Common myeloid progenitor, CD34-positive (primary cell): ENCODE data around the gene WWOX.

Experiments
- CTCF ChIA-PET: fragments of 350-600 bp; sonication (Branson Sonifier 250); formaldehyde crosslinking; loops from one replicate; lab custom pipeline; 2021; ENCODE audit warnings: antibody characterized with exemption; lab: Charles Lee
- POLR2A ChIA-PET: fragments of 350-600 bp; sonication (Branson Sonifier 250); formaldehyde crosslinking; loops from one replicate; lab custom pipeline; 2021; ENCODE audit warnings: antibody characterized with exemption; lab: Charles Lee
- DNase-seq, 3 donors: peaks; one replicate each; pipeline versions ENCODE4 v3.0.0 to v3.0.0-alpha.2; 2013
- H3K27ac ChIP-seq, 2 experiments: 1 replicate in 1 of 2; 2 replicates in 1 of 2; pipeline ENCODE4 v1.7.0; 2013; ENCODE audit warnings: inconsistent platforms in 2 of 2, low read length in 2 of 2, mild to moderate bottlenecking in 2 of 2, low read depth in 1 of 2, moderate library complexity in 1 of 2; ENCODE audit not compliant: severe bottlenecking in 2 of 2, insufficient read depth in 1 of 2, poor library complexity in 1 of 2
- H3K27me3 ChIP-seq, 5 experiments: replicated peaks in 2 of 5; 1 replicate in 3 of 5; 2 replicates in 2 of 5; pipeline versions ENCODE4 v1.6.1 to v1.7.0; 2013; ENCODE audit warnings: low read length in 4 of 5, mild to moderate bottlenecking in 2 of 5, moderate library complexity in 2 of 5, inconsistent platforms in 1 of 5; ENCODE audit not compliant: insufficient read depth in 5 of 5, control insufficient read depth in 4 of 5
- H3K36me3 ChIP-seq, 4 experiments: 1 replicate in 2 of 4; 2 replicates in 2 of 4; pipeline versions ENCODE4 v1.6.1 to v1.7.0; 2013; ENCODE audit warnings: low read length in 3 of 4, control low read depth in 1 of 4, mild to moderate bottlenecking in 1 of 4; ENCODE audit not compliant: control insufficient read depth in 4 of 4, insufficient read depth in 4 of 4
- H3K4me1 ChIP-seq, 4 experiments: 1 replicate in 3 of 4; 2 replicates in 1 of 4; pipeline versions ENCODE4 v1.6.1 to v1.7.1; 2013; ENCODE audit warnings: low read length in 3 of 4, mild to moderate bottlenecking in 3 of 4, control low read depth in 1 of 4, inconsistent platforms in 1 of 4, moderate library complexity in 1 of 4; ENCODE audit not compliant: control insufficient read depth in 4 of 4, insufficient read depth in 4 of 4; ENCODE audit errors: control extremely low read depth in 1 of 4
- H3K4me3 ChIP-seq, 7 experiments: 1 replicate in 4 of 7; 2 replicates in 3 of 7; pipeline versions ENCODE4 v1.5.1 to v1.7.0; 2013; ENCODE audit warnings: mild to moderate bottlenecking in 7 of 7, low read length in 6 of 7, moderate library complexity in 6 of 7, inconsistent platforms in 2 of 7, low read depth in 2 of 7, control low read depth in 1 of 7; ENCODE audit not compliant: insufficient read depth in 4 of 7, control insufficient read depth in 1 of 7; ENCODE audit errors: extremely low read depth in 1 of 7
- H3K9me3 ChIP-seq, 5 experiments: 1 replicate in 4 of 5; 2 replicates in 1 of 5; pipeline versions ENCODE4 v1.6.1 to v1.7.1; 2013; ENCODE audit warnings: low read length in 4 of 5, mild to moderate bottlenecking in 2 of 5, inconsistent platforms in 1 of 5, low read depth in 1 of 5, moderate library complexity in 1 of 5; ENCODE audit not compliant: control insufficient read depth in 4 of 5, insufficient read depth in 2 of 5; ENCODE audit errors: control extremely low read depth in 1 of 5
- WGBS: methylation state at CpG from one replicate; pipeline ENCODE4 v1.1.5; 2013; ENCODE audit not compliant: insufficient coverage; 5-methylcytosine and 5-hydroxymethylcytosine counted together

Gene WWOX

DNA sequence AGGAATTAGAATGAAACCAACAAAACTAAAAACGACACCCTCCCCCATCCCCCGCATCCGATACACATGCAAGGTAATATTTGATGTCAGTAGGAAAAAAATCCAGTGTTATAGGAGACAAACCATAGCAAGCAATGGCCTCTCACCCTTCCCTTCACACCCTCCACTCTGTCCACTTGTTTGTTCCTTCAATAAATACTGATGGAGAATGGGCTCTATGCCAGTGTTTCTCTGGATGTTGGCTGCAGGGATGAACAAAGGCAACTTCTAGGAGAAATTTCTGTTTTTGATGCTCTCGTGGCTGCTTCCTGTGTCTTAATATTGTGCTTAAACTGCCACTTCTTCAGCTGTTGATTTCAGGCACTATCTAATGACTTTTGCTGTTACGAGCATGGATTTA, 98.8 kb downstream of the WWOX start:
- Histone ChIP-seq H3K36me3 (no peaks in the 10 kb centered on the region), H3K4me3 (no peak overlapping the region), H3K9me3 (no peaks in the 10 kb centered on the region), H3K27ac (no peak overlapping the region), H3K27me3 (no peaks in the 10 kb centered on the region), H3K4me1 (peaks cover 0 to 4% (median 2%) of the 10 kb centered on the region in 4 experiments)
- 83% methylated on average over 1 of the region's 5 CpGs for WGBS
- DNase-seq, result no peak
- POLR2A ChIA-PET, result no interaction called here
- CTCF ChIA-PET, result no interaction called here

DNA sequence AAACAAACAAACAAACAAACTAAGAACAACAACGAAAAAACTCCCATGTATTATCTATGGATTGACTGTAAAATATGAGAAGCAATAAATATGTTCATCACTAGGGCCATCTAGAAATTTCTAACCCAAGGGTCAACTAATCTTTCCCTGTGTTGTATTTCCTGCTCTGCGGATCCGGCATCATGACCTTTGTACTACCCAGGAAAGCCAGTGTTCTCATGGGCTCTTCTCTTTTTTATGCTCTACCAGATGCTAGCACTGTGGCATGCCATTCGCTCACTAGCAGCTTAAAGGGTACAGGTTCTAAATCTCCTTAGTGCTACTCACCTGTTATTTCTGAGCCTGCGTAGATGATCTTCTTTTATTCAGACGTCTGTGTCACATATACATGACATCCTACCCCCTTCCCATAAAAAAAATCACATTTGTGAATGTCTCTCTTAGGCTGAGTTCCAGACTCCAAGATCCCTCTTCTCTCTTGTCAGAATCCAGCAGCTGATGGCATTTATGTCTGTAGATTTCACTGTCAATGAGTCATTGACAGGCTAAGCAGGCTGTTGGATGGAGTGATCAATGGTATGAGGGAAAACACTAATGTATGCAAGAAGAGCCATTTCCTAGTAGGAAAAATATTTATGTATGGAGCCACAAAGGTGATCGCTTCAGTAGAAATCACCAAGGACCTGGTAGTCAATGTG, 100.0 kb downstream of the WWOX start:
- Histone ChIP-seq H3K27me3 (no peaks in the 10 kb centered on the region), H3K36me3 (no peaks in the 10 kb centered on the region), H3K9me3 (no peaks in the 10 kb centered on the region), H3K4me1 (peaks cover 0 to 4% (median 2%) of the 10 kb centered on the region in 4 experiments), H3K27ac (no peak overlapping the region), H3K4me3 (no peak overlapping the region)
- no peak for DNase-seq
- ChIA-PET POLR2A (no interaction called here), CTCF (no interaction called here)
- 100% methylated on average over 5 of the region's 7 CpGs for WGBS

DNA sequence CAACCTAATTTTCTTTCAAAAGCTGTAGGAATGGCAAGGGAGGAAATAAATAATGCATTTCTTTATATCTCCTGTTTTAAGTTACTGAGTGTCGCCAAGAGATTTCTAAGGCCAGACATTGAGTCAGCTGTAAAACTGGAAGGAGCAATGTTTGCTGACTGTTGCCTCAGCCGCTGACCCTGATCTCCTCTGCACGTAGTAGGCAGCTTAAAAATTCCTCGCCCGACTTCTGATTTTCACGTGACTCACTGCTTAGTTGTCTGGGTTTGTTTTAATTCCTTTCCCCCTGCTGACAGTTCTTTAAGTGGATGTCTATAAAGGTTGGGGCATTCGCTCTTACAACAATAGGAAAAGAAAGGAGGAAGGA, 100.6 kb downstream of the WWOX start:
- DNase-seq, result no peak
- H3K4me1 ChIP-seq, result peaks cover 0 to 4% (median 2%) of the 10 kb centered on the region in 4 experiments
- H3K27ac ChIP-seq, result no peak overlapping the region
- H3K9me3 ChIP-seq, result no peaks in the 10 kb centered on the region
- H3K4me3 ChIP-seq, result no peak overlapping the region
- no peaks in the 10 kb centered on the region for H3K36me3 ChIP-seq
- H3K27me3 ChIP-seq, result no peaks in the 10 kb centered on the region
- POLR2A ChIA-PET, result no interaction called here
- 95% methylated on average over 4 of the region's 7 CpGs for WGBS
- CTCF ChIA-PET, result no interaction called here

DNA sequence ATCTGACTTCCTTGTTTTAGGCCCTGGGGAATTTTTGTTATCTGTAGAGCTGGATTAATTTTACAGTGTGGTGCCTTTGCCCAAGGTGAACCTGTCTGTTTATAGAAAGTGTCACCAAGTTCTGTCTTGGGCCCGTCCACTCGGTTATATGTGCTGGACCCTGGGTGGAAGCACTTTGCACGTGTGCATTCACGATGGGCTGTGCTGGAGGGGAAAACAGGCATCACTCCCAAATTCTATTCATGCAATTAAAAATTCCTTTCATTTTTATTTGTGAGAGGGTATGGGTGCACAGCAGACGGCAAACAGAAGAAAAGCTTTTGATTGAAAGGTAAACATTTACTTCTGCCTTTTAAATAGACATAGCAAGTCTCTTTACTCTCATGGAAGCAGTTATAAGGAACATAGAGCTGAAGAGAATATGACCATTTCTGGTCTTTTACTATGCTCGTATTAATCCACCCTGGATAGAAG, 101.2 kb downstream of the WWOX start:
- H3K4me3 ChIP-seq, result no peak overlapping the region
- CTCF ChIA-PET, result no interaction called here
- 100% methylated on average over 2 of the region's 6 CpGs for WGBS
- no peaks in the 10 kb centered on the region for H3K36me3 ChIP-seq
- no peaks in the 10 kb centered on the region for H3K27me3 ChIP-seq
- H3K27ac ChIP-seq, result no peak overlapping the region
- H3K9me3 ChIP-seq, result no peaks in the 10 kb centered on the region
- POLR2A ChIA-PET, result no interaction called here
- no peak for DNase-seq
- peaks cover 0 to 3% (median under 1%) of the 10 kb centered on the region in 4 experiments for H3K4me1 ChIP-seq

DNA sequence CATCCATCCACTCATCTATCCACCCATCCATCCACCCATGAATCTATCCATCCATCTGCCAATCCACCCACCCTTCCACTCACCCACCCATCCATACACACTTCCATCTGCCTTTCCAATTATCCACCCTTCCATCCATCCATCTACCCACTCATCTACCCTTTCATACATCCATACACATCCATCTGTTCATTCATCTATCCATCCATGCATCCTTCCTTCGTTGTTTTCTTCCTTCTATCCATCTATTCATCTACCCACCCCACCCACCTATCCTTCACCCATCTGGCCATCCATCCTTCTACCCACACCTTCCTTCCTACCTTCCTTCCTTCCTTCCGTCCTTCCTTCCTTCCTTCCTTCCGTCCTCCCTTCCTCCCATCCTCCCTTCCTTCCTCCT, 106.1 kb downstream of the WWOX start:
- no peak for DNase-seq
- Histone ChIP-seq H3K36me3 (no peaks in the 10 kb centered on the region), H3K4me1 (peaks cover 0 to 3% (median 2%) of the 10 kb centered on the region in 4 experiments), H3K27me3 (no peaks in the 10 kb centered on the region), H3K9me3 (no peaks in the 10 kb centered on the region), H3K27ac (no peak overlapping the region), H3K4me3 (no peak overlapping the region)
- 92% methylated on average over 3 of the region's 3 CpGs for WGBS
- CTCF ChIA-PET, result no interaction called here
- POLR2A ChIA-PET, result no interaction called here

DNA sequence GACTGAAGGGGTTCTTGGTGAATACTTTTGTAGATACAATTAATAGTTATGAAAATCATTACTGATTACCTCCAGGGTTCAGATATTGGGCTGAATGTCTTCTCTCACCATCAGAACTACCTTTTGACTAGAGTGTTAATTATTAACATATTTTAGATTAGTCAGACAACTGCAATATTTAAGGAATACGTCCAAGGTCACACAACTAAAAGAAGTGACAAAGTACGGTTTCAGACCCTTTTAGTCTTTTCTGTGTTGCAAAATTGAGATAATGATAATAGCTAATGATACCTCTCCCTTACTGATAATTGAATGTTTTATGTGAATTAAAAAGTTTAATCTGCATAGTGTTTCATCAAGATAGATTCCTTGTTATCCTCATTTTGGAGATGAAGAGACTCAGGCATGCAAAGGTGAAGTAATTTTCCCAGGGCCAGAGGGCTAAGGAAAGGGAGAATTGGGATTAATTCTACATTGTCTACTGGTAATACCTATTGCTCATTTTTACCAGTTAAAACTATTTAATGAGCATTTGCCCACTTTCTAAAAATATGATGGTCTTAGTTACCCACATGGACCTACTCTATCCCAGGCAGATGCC, 107.3 kb downstream of the WWOX start:
- WGBS, result no CpG with 5 or more reads among the region's 2 CpGs
- H3K4me3 ChIP-seq, result no peak overlapping the region
- no peaks in the 10 kb centered on the region for H3K9me3 ChIP-seq
- ChIA-PET POLR2A (no interaction called here), CTCF (no interaction called here)
- DNase-seq, result no peak
- no peaks in the 10 kb centered on the region for H3K27me3 ChIP-seq
- no peak overlapping the region for H3K27ac ChIP-seq
- H3K4me1 ChIP-seq, result peaks cover 0 to 4% (median 2%) of the 10 kb centered on the region in 4 experiments
- no peaks in the 10 kb centered on the region for H3K36me3 ChIP-seq

DNA sequence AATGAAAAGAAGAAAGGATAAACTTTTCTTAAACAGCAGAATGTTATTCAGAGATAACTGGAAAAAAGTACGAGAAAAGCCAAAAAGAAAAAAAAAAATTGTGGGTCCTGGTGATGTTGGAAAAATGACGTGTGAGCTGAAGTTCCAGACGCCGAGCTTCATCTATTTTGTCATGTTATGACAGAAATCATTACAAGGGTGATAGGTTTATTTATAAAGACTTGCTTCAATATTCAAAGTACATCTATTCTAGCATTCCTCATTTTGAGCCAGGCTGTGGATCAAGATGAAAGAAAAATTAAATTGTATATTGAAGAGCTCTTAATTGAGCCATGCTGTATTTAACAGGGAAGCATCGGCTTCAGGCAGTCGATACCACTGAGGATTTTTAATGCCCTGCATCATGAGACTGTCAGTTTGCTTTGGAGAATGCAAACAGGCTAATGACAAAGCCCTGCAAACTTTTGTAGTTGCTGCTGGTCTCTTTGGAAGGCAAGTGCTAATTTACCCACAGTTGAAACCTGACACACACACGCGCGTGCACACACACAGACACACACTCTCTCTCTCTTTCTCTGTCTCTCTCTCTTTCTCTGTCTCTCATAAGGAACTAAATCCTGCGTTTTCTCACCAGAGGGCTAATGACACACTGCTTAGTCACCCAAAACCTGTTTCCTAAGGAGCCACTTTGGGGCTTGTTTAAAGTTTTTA, 110.7 kb downstream of the WWOX start:
- CTCF ChIA-PET, result no interaction called here
- no peaks in the 10 kb centered on the region for H3K9me3 ChIP-seq
- no peak overlapping the region for H3K27ac ChIP-seq
- H3K4me3 ChIP-seq, result no peak overlapping the region
- no peaks in the 10 kb centered on the region for H3K36me3 ChIP-seq
- no peaks in the 10 kb centered on the region for H3K27me3 ChIP-seq
- peak in 2 of 3 donors; percentile 39 to 66 for DNase-seq
- WGBS, result 62% methylated on average over 6 of the region's 10 CpGs
- POLR2A ChIA-PET, result no interaction called here
- H3K4me1 ChIP-seq, result peaks cover 0 to 4% (median 2%) of the 10 kb centered on the region in 4 experiments
